ENCODE results near the gene NACA. TPM values are rescaled to one million over a fixed set of nuclear protein-coding genes. Genes with fewer than 3 reads are reported as not detected.

Gene NACA
- total RNA-seq, result 100 to 1,000 TPM; 509 to 657 TPM

GRCh38 chr12:56724972-56725722 is at the start of gene NACA:
Gene NACA, minus strand, starts transcription at chr12:56725299. Its CDS starts 778 bp downstream, at chr12:56724521.
- H3K9me3 ChIP-seq, result no peaks in the 10 kb centered on the region
- H3K4me1 ChIP-seq (ENCODE audit: control insufficient read depth in 1 of 2, low read depth in 2 of 2), result peaks cover 28 to 42% of the 10 kb centered on the region in 2 donors
- no peak for TF ChIP-seq CTCF (IDR thresholded peaks at IDR 0.05)
- peak within 1 kb of the TSS; percentile 85 to 90 for H3K27ac ChIP-seq
- no peaks in the 10 kb centered on the region for H3K27me3 ChIP-seq (replicated peaks; ENCODE audit: insufficient read depth)
- peak within 1 kb of the TSS; percentile 84 for H3K4me3 ChIP-seq
- peak; percentile 98 for DNase-seq (ENCODE audit: low spot score)
- H3K36me3 ChIP-seq, result peaks cover under 1% of the 10 kb centered on the region
- ATAC-seq (ENCODE audit: insufficient number of reproducible peaks, low FRiP score, low read depth), result peak; percentile 82

GRCh38 chr12:56773113-56773512 is 48.0 kb upstream of the NACA start:
- Histone ChIP-seq H3K27me3 (replicated peaks; ENCODE audit: insufficient read depth) (no peaks in the 10 kb centered on the region), H3K9me3 (no peaks in the 10 kb centered on the region), H3K4me1 (ENCODE audit: control insufficient read depth in 1 of 2, low read depth in 2 of 2) (no peaks in the 10 kb centered on the region), H3K27ac (no peak overlapping the region), H3K4me3 (no peak overlapping the region), H3K36me3 (no peaks in the 10 kb centered on the region)
- DNase-seq (ENCODE audit: low spot score) (no peak), ATAC-seq (ENCODE audit: insufficient number of reproducible peaks, low FRiP score, low read depth) (no peak)
- TF ChIP-seq CTCF (IDR thresholded peaks at IDR 0.05), result no peak

- no peaks in the 10 kb centered on the region for H3K4me1 ChIP-seq (ENCODE audit: control insufficient read depth in 1 of 2, low read depth in 2 of 2)
- no peak overlapping the region for H3K27ac ChIP-seq
- DNase-seq (ENCODE audit: low spot score) (no peak), ATAC-seq (ENCODE audit: insufficient number of reproducible peaks, low FRiP score, low read depth) (no peak)
- H3K36me3 ChIP-seq, result no peaks in the 10 kb centered on the region
- no peak for TF ChIP-seq CTCF (IDR thresholded peaks at IDR 0.05)
- H3K9me3 ChIP-seq, result no peaks in the 10 kb centered on the region
- no peaks in the 10 kb centered on the region for H3K27me3 ChIP-seq (replicated peaks; ENCODE audit: insufficient read depth)
- no peak overlapping the region for H3K4me3 ChIP-seq
Measured at GRCh38 chr12:56772625-56773024, 47.5 kb upstream of the NACA start.

- no peaks in the 10 kb centered on the region for H3K9me3 ChIP-seq
- H3K36me3 ChIP-seq, result no peaks in the 10 kb centered on the region
- ATAC-seq (ENCODE audit: insufficient number of reproducible peaks, low FRiP score, low read depth) (no peak), DNase-seq (ENCODE audit: low spot score) (no peak)
- TF ChIP-seq CTCF (IDR thresholded peaks at IDR 0.05), result no peak
- no peaks in the 10 kb centered on the region for H3K27me3 ChIP-seq (replicated peaks; ENCODE audit: insufficient read depth)
- H3K27ac ChIP-seq, result no peak overlapping the region
- no peak overlapping the region for H3K4me3 ChIP-seq
- H3K4me1 ChIP-seq (ENCODE audit: control insufficient read depth in 1 of 2, low read depth in 2 of 2), result no peaks in the 10 kb centered on the region
Measured at GRCh38 chr12:56769868-56770267, 44.8 kb upstream of the NACA start.

GRCh38 chr12:56768424-56768823 is 43.3 kb upstream of the NACA start:
- Histone ChIP-seq H3K4me3 (no peak overlapping the region), H3K4me1 (ENCODE audit: control insufficient read depth in 1 of 2, low read depth in 2 of 2) (no peaks in the 10 kb centered on the region), H3K27me3 (replicated peaks; ENCODE audit: insufficient read depth) (no peaks in the 10 kb centered on the region), H3K27ac (no peak overlapping the region), H3K9me3 (no peaks in the 10 kb centered on the region), H3K36me3 (no peaks in the 10 kb centered on the region)
- no peak for TF ChIP-seq CTCF (IDR thresholded peaks at IDR 0.05)
- DNase-seq (ENCODE audit: low spot score) (no peak), ATAC-seq (ENCODE audit: insufficient number of reproducible peaks, low FRiP score, low read depth) (no peak)

Data from thoracic aorta (tissue), 2 donors.